ENCODE data around the gene RETSAT. TPM values are rescaled to one million over a fixed set of nuclear protein-coding genes. Genes with fewer than 3 reads are reported as not detected.
"Not testable (repeated sequence)": the region's sequence is repeated elsewhere in the genome, so short reads cannot be mapped to it uniquely, and the experiment has no call there.

The RETSAT gene
- total RNA-seq, 1 donor from 2014 or later: 38.2 TPM

DNA sequence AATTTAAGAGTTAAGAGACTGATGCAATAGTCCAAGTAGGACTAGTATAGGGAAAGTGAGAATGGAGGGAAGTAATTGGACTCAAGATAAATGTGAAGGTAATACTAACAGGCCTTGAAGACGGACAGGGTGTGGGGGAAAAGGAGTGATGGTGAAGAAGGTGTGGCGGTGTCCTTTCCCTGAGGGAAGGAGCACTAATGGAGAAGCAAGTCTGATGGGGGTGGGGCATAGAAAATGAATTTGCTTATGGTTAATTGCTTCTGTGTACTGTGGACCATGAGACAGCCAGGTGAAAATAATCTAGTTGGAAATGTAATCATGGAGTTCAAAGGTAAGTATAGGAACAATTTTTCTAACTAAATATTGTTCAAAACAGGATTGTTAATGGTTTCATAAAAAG, 19.4 kb downstream of the RETSAT start:
- Mint-ChIP-seq H3K36me3 (ENCODE audit: low read depth, unreplicated experiment) (no peaks in the 10 kb centered on the region), H3K27ac (ENCODE audit: unreplicated experiment) (no peak overlapping the region), H3K4me3 (ENCODE audit: unreplicated experiment) (no peak overlapping the region), H3K4me1 (ENCODE audit: low read depth, unreplicated experiment) (no peaks in the 10 kb centered on the region), H3K27me3 (ENCODE audit: low read depth, unreplicated experiment) (no peaks in the 10 kb centered on the region), H3K9me3 (ENCODE audit: unreplicated experiment) (peaks cover 2% of the 10 kb centered on the region)
- TF ChIP-seq CTCF (IDR thresholded peaks at IDR 0.05; ENCODE audit: insufficient read depth, low read depth, low read length) (no peak), EZH2 (IDR thresholded peaks at IDR 0.05; ENCODE audit: insufficient read depth, low read length) (no peak)
- H3K4me2 ChIP-seq (ENCODE audit: low read length): no peak overlapping the region
- no peaks in the 10 kb centered on the region for H3K79me2 ChIP-seq (ENCODE audit: insufficient read depth, low read length)
- peaks cover 4% of the 10 kb centered on the region for H3K27me3 ChIP-seq (ENCODE audit: insufficient read depth, low read length)
- DNase-seq (ENCODE audit: low read depth) (no peak), FAIRE-seq (no peak)
- no peak overlapping the region for H3K4me3 ChIP-seq (ENCODE audit: insufficient read depth, low read depth, low read length)
- no peaks in the 10 kb centered on the region for H4K20me1 ChIP-seq (ENCODE audit: insufficient read depth, low read length)
- no peak overlapping the region for H2AFZ ChIP-seq (ENCODE audit: low read depth, low read length)
- H3K36me3 ChIP-seq (ENCODE audit: insufficient read depth, low read length): no peaks in the 10 kb centered on the region
- H3K9me3 ChIP-seq (ENCODE audit: insufficient read depth, low read depth, low read length): no peaks in the 10 kb centered on the region
- no peak overlapping the region for H3K27ac ChIP-seq (ENCODE audit: low read depth, low read length)
- no peak overlapping the region for H3K9ac ChIP-seq (ENCODE audit: low read length)
- no peaks in the 10 kb centered on the region for H3K4me1 ChIP-seq (ENCODE audit: insufficient read depth, low read length)

GRCh38 chr2:85333877-85334276, 20.5 kb downstream of the RETSAT start:
- not testable (repeated sequence) for H3K4me3 Mint-ChIP-seq (ENCODE audit: unreplicated experiment); H3K79me2 ChIP-seq (ENCODE audit: insufficient read depth, low read length); H3K4me1 Mint-ChIP-seq (ENCODE audit: low read depth, unreplicated experiment); H3K4me3 ChIP-seq (ENCODE audit: insufficient read depth, low read depth, low read length); FAIRE-seq; H3K27me3 Mint-ChIP-seq (ENCODE audit: low read depth, unreplicated experiment); H3K9me3 ChIP-seq (ENCODE audit: insufficient read depth, low read depth, low read length); H3K27ac ChIP-seq (ENCODE audit: low read depth, low read length); H4K20me1 ChIP-seq (ENCODE audit: insufficient read depth, low read length); H3K27me3 ChIP-seq (ENCODE audit: insufficient read depth, low read length); H3K4me2 ChIP-seq (ENCODE audit: low read length); H3K9ac ChIP-seq (ENCODE audit: low read length); DNase-seq (ENCODE audit: low read depth); H3K9me3 Mint-ChIP-seq (ENCODE audit: unreplicated experiment); H3K36me3 Mint-ChIP-seq (ENCODE audit: low read depth, unreplicated experiment); H3K27ac Mint-ChIP-seq (ENCODE audit: unreplicated experiment); H3K4me1 ChIP-seq (ENCODE audit: insufficient read depth, low read length); H3K36me3 ChIP-seq (ENCODE audit: insufficient read depth, low read length); H2AFZ ChIP-seq (ENCODE audit: low read depth, low read length)

- H3K79me2 ChIP-seq (ENCODE audit: insufficient read depth, low read length): peaks cover 15% of the 10 kb centered on the region
- TF ChIP-seq CTCF (IDR thresholded peaks at IDR 0.05; ENCODE audit: insufficient read depth, low read depth, low read length) (no peak), EZH2 (IDR thresholded peaks at IDR 0.05; ENCODE audit: insufficient read depth, low read length) (no peak)
Measured at GRCh38 chr2:85330839-85331636, 23.3 kb downstream of the RETSAT start.

DNA sequence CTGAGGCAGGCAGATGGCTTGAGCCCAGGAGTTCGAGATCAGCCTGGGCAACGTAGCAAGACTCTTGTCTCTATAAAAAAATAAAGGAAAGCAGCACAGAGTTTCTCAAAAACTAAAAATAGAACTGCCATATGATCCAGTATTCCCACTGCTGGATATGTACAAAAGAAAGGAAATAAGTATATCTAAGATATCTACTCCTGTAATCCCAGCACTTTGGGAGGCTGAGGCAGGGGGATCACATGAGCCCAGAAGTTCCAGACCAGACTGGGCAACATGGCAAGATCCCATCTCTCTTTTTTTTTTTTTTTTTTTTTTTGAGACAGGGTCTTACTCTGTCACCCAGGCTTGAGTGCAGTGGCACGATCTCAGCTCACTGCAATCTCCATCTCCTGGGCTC, 24.6 kb downstream of the RETSAT start:
- peaks cover 23% of the 10 kb centered on the region for H3K4me1 Mint-ChIP-seq (ENCODE audit: low read depth, unreplicated experiment)
- not testable (repeated sequence) for H3K27ac Mint-ChIP-seq (ENCODE audit: unreplicated experiment); H3K27ac ChIP-seq (ENCODE audit: low read depth, low read length); H2AFZ ChIP-seq (ENCODE audit: low read depth, low read length); H3K36me3 ChIP-seq (ENCODE audit: insufficient read depth, low read length); H3K27me3 Mint-ChIP-seq (ENCODE audit: low read depth, unreplicated experiment); H3K4me2 ChIP-seq (ENCODE audit: low read length); H3K4me3 Mint-ChIP-seq (ENCODE audit: unreplicated experiment); H3K9me3 Mint-ChIP-seq (ENCODE audit: unreplicated experiment); H3K27me3 ChIP-seq (ENCODE audit: insufficient read depth, low read length); H3K36me3 Mint-ChIP-seq (ENCODE audit: low read depth, unreplicated experiment); FAIRE-seq; H3K9me3 ChIP-seq (ENCODE audit: insufficient read depth, low read depth, low read length); DNase-seq (ENCODE audit: low read depth); H3K4me3 ChIP-seq (ENCODE audit: insufficient read depth, low read depth, low read length); H3K9ac ChIP-seq (ENCODE audit: low read length)
- H3K79me2 ChIP-seq (ENCODE audit: insufficient read depth, low read length): peaks cover 28% of the 10 kb centered on the region
- peaks cover 28% of the 10 kb centered on the region for H4K20me1 ChIP-seq (ENCODE audit: insufficient read depth, low read length)
- H3K4me1 ChIP-seq (ENCODE audit: insufficient read depth, low read length): peaks cover 11% of the 10 kb centered on the region

More at GRCh38 chr2:85330839-85331636, 23.3 kb downstream of the RETSAT start:
- no peak overlapping the region for H3K27ac Mint-ChIP-seq (ENCODE audit: unreplicated experiment)
- Histone ChIP-seq H3K4me1 (ENCODE audit: insufficient read depth, low read length) (peaks cover under 1% of the 10 kb centered on the region), H3K27ac (ENCODE audit: low read depth, low read length) (no peak overlapping the region), H3K9me3 (ENCODE audit: insufficient read depth, low read depth, low read length) (no peaks in the 10 kb centered on the region), H3K36me3 (ENCODE audit: insufficient read depth, low read length) (no peaks in the 10 kb centered on the region), H3K27me3 (ENCODE audit: insufficient read depth, low read length) (no peaks in the 10 kb centered on the region), H2AFZ (ENCODE audit: low read depth, low read length) (no peak overlapping the region), H4K20me1 (ENCODE audit: insufficient read depth, low read length) (peaks cover 15% of the 10 kb centered on the region), H3K4me3 (ENCODE audit: insufficient read depth, low read depth, low read length) (no peak overlapping the region), H3K9ac (ENCODE audit: low read length) (no peak overlapping the region), H3K4me2 (ENCODE audit: low read length) (no peak overlapping the region)
- no peaks in the 10 kb centered on the region for H3K36me3 Mint-ChIP-seq (ENCODE audit: low read depth, unreplicated experiment)
- no peaks in the 10 kb centered on the region for H3K27me3 Mint-ChIP-seq (ENCODE audit: low read depth, unreplicated experiment)
- FAIRE-seq: no peak
- H3K9me3 Mint-ChIP-seq (ENCODE audit: unreplicated experiment): peaks cover 2% of the 10 kb centered on the region
- DNase-seq (ENCODE audit: low read depth): no peak
- no peak overlapping the region for H3K4me3 Mint-ChIP-seq (ENCODE audit: unreplicated experiment)
- H3K4me1 Mint-ChIP-seq (ENCODE audit: low read depth, unreplicated experiment): peaks cover 10% of the 10 kb centered on the region

Measured in astrocyte (in vitro differentiated cells and primary cell).